HG03060 (cell line): ENCODE results near the gene GMNN.
"Not testable (repeated sequence)": the region's sequence is repeated elsewhere in the genome, so short reads cannot be mapped to it uniquely, and the experiment has no call there.

Experiments
- ATAC-seq: cut with Tn5 transposase; IDR thresholded peaks from one replicate; pipeline ENCODE4 v1.9.1; 2021; ENCODE audit warnings: low read depth, moderate number of reproducible peaks; ENCODE audit not compliant: unreplicated experiment

GMNN gene

DNA sequence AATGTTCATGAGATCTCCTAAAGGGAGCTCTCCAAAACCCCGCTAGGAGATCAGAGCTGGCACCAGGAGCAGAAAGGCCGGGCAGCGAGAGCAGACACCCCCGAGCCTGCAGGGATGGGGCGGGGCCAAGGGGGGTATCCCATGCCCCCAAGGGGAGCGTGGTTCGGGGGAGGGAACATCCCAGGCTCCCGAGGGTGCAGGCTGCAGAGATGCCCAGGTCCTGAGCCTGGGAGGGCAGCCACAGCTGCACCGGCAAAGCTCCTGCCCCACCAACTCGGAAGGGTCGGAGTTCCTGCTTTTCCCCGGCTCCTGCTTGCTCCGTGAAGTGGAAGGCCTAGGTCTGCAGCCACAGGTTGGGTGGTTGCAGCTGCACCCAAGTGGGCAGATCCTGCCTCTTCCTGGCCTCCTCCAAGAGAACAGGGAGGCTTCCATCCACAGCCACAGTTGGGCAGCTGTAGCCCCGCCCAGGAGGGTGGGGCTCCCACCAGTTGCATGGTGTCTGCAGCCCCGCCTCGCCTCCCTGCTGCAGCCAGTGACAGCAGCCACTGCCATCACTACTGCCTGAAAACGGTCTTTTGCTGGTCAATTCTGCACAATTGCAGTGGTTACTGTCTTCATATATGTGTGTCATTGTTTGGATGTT lies 13.4 kb upstream of the GMNN start:
- ATAC-seq: no peak

DNA sequence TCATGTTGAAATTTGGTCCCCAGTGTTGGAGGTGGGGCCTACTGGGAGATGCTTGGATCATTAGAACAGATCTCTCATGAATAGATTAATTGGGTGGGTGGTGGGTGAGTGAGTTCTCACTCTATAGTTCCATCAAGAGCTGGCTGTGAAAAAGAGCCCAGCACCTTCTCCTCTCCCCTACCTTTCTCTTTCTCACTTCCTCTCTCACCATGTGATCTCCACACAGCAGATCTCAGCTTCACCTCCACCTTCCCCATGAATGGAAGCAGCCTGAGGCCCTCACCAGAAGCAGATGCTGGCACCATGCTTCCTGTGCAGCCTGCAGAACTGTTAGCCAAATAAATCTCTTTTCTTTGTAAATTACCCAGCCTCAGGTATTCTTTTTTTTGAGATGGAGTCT lies 12.9 kb upstream of the GMNN start:
- no peak for ATAC-seq

- ATAC-seq: no peak
Observed at GRCh38 chr6:24763578-24763977, 11.2 kb upstream of the GMNN start.

- not testable (repeated sequence) for ATAC-seq
Observed at GRCh38 chr6:24764833-24765828, 9.6 kb upstream of the GMNN start.

DNA sequence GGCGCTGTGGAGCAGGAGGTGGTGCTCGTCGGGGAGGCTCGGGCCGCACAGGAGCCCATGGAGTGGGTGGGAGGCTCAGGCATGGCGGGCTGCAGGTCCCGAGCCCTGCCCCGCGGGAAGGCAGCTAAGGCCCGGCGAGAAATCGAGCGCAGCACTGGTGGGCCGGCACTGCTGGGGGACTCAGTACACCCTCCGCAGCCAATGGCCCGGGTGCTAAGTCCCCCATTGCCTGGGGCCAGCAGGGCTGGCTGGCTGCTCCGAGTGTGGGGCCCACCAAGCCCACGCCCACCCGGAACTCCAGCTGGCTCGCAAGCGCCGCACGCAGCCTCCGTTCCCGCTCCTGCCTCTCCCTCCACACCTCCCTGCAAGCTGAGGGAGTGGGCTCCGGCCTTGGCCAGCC lies 8.8 kb upstream of the GMNN start:
- not testable (repeated sequence) for ATAC-seq

DNA sequence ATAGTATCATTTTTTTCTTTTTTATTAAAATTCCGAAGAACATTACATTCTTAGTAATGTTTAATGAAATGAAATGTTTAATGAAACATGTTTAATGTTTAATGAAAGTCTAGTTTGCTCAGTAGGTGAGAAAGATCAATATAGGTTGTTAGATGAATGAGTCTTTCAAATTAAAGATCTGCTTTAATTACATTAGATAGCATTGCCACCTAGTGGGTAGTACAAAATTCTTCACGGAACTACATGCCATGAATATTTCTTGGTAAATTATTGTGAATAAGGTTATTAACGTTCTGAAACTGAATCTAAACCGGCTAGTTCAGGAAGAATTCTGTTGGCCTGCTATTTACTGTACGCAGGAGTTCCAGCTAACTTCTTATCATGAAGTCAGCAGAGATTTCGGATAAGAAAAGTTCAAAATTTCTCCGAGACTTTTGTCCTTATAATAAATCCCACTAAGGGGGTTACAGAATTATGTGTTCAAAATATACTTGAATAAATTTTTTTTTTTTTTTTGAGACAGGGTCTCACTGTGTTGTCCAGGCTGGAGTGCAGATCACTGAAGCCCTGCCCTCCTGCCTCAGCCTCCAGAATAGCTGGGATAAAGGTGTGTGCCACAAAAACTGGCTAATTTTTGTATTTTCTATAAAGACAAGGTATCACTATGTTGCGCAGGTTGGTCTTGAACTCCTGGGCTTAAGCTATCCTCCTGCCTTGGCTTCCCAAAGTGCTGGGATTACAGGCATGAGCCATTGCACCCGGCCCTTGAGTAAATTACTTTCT lies 7.9 kb upstream of the GMNN start:
- ATAC-seq: peak; percentile 57

GRCh38 chr6:24768361-24768760 lies 6.4 kb upstream of the GMNN start:
- ATAC-seq: no peak

DNA sequence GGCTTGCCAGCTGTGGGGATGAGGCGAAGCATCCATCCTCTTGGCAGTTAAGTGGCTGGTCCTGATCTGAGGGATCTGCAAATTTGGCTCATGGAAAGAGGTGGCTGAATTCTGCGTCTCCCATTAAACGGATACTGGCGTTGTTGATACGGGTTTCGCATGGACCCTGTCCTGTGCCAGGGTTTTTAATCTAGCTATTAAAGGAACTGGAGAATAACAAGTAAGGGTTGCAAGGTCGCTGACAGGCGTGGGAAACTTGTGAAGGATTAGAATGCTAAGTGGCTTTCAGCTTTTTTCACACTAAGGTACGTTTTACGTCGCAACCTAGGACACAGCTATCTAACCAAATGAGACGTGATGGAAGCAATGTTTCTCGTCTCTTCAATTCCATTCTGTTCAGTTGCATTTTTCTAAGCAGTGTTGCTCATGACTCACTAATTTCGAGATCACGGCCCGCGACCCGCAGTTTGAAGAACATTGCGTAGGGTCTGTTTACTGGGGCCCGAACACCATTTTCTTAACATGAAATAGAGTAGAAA lies 852 bp downstream of the GMNN start:
- peak; percentile 3 for ATAC-seq

DNA sequence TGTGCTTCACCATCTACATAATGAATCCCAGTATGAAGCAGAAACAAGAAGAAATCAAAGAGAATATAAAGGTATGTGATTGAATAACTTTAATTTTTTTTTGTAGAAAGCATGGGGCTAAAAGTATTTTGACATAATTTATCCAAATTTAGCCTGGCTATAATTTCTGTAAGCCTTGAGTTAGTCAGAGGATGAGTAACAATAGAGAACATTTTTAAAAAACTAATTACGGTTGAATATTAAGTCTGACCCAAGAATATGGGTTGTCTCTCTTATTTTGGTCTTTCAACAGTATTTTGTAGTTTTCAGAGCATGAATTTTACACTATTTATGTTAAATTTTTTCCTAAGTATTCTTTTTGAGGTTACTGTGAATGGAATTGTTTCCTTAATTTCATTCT lies 2.5 kb downstream of the GMNN start:
- no peak for ATAC-seq

GRCh38 chr6:24778121-24778520 lies 3.4 kb downstream of the GMNN start:
- ATAC-seq: no peak

DNA sequence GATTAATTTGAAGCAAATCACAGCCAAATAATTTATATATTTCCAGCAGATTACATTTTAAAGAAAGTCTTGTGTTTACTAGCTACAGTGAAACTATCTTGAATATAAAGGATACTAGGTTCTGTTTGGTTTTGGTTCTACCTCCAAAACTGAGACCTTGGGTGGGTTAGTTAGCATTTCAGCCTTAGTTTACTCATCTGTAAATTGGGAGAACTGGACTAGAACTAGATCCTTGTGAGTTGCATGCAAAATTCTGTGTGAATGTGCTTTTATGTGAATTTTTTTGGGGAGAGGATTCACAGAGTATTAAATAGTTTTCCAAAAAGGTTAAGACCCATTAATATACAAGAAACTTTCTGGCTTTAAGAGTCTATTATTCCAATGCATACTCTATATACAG lies 4.1 kb downstream of the GMNN start:
- no peak for ATAC-seq

- ATAC-seq: no peak
Observed at GRCh38 chr6:24779416-24780016, 4.8 kb downstream of the GMNN start.

GRCh38 chr6:24780206-24780605 lies 5.5 kb downstream of the GMNN start:
- ATAC-seq: no peak

DNA sequence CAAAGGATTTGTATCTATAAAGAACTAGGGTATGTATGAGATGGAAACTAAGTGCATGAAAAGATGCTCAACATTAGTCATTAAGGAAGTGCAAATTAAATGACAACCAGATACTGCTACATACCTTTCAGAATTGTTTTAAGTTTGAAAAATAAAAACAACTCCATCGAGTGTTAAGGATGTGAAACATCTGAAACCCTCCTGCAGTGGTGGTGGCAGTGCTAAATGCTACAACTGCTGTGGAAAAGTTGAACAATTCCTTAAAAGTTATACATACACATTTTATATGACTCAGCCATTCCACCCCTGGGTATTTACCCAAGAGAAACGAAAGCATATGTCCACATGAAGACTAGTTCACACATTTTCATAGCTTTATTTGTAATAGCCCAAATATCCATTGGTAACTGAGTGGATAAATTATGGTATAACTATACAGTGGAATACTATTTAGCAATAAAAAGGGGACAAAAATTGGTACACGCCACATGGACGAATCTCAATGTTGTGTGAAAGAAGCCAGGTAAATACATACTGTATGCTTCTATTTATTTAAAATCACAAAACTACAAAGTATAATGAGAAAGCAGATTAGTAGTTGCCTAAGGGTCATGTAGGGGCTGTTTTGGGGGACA lies 13.4 kb downstream of the GMNN start:
- no peak for ATAC-seq

DNA sequence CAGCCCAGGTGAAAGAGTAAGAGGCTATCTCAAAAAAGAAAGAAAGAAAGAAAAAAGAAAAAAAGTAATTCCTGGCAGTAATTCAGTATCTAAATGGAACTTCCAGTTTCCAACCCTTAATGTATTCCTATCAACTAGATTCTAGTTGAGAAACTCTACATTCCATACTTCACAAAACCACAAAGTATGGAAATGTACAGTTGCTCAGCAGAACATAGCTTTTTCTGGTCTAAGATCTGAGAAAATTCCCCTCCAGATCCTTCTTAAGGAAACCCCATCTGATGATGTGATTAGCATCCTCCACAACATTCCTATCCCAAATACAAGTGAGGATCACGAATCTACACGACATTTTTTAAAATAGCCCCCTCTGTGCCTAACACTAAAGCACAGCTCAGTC lies 20.4 kb downstream of the GMNN start:
- no peak for ATAC-seq

DNA sequence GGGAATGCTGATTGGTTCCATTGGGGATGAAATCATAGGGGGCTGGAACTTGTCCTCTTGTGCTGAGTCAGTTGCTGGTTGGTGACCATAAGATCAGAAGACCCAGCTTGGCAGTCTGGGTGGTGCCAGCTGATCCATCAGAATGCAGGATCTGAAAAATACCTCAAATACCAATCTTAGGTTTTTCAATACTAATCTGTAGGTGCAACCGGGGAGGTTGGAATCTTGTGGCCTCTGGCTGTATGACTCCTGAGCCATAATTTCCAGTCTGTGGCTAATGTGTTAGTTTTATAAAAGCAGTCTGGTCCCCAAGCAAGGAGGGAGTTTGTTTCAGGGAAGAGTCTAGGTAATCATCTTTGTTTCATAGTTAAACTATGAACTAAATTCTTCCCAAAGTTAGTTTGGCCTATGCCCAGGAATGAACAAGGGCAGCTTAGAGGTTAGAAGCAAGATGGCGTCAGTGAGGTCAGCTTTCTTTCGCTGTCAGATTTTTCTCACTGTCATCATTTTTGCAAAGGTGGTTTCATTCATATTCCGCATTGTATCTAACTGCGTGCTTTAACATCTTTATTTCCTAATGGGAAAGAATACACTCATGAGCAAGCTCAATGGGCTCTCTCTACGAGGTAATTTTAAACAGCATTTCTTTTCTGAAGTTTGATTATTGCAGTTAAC lies 22.0 kb downstream of the GMNN start:
- ATAC-seq: no peak

- ATAC-seq: no peak
Observed at GRCh38 chr6:24797596-24798216, 23.0 kb downstream of the GMNN start.

- ATAC-seq: no peak
Observed at GRCh38 chr6:24798740-24799540, 24.2 kb downstream of the GMNN start, which contains the start of gene ARMH2. Gene ARMH2, minus strand, starts transcription at chr6:24798917. Its CDS starts 60 bp downstream, at chr6:24798857.
